Astrocyte (in vitro differentiated cells and primary cell): ENCODE measurements around the gene GADL1.

Experiments used
- CTCF ChIP-seq: IDR thresholded peaks from 2 replicates; pipeline ENCODE4 v1.5.1; 2011; ENCODE audit warnings: low read depth, mild to moderate bottlenecking, inconsistent platforms, low read length, moderate library complexity; ENCODE audit not compliant: insufficient read depth
- EZH2 ChIP-seq: IDR thresholded peaks from 2 replicates; pipeline ENCODE4 v1.6.1; 2012; ENCODE audit warnings: mild to moderate bottlenecking, low read length, inconsistent platforms; ENCODE audit not compliant: insufficient read depth

GRCh38 chr3:30719536-30719935, 174.9 kb downstream of the GADL1 start:
- TF ChIP-seq CTCF (no peak), EZH2 (no peak)
